GM19351 (cell line): ENCODE results near the gene GLP1R.

Experiments
- ATAC-seq: cut with Tn5 transposase; IDR thresholded peaks from one replicate; pipeline ENCODE4 v1.9.1; 2021; ENCODE audit warnings: mild to moderate bottlenecking, moderate library complexity; ENCODE audit not compliant: unreplicated experiment

GLP1R gene

GRCh38 chr6:39084506-39084905, 35.9 kb downstream of the GLP1R start:
- no peak for ATAC-seq

GRCh38 chr6:39085129-39085797, 36.7 kb downstream of the GLP1R start:
- ATAC-seq: no peak

GRCh38 chr6:39086294-39086693, 37.7 kb downstream of the GLP1R start:
- peak; percentile 97 for ATAC-seq

GRCh38 chr6:39086711-39087110, 38.1 kb downstream of the GLP1R start:
- ATAC-seq: no peak

- no peak for ATAC-seq
Observed at GRCh38 chr6:39087197-39087596, 38.6 kb downstream of the GLP1R start.

- peak; percentile 47 for ATAC-seq
Observed at GRCh38 chr6:39088331-39088730, 39.8 kb downstream of the GLP1R start.

GRCh38 chr6:39090036-39090435, 41.5 kb downstream of the GLP1R start:
- ATAC-seq: no peak

GRCh38 chr6:39091220-39091619, 42.6 kb downstream of the GLP1R start:
- ATAC-seq: no peak

- ATAC-seq: no peak
Observed at GRCh38 chr6:39092124-39092523, 43.5 kb downstream of the GLP1R start.

GRCh38 chr6:39093149-39093708, 44.6 kb downstream of the GLP1R start:
- ATAC-seq: no peak

- no peak for ATAC-seq
Observed at GRCh38 chr6:39095578-39095977, 47.0 kb downstream of the GLP1R start.

GRCh38 chr6:39100358-39100757, 51.8 kb downstream of the GLP1R start:
- no peak for ATAC-seq

GRCh38 chr6:39102071-39102820, 53.7 kb downstream of the GLP1R start:
- ATAC-seq: peak; percentile 58

- peak; percentile 84 for ATAC-seq
Observed at GRCh38 chr6:39102821-39103136, 54.2 kb downstream of the GLP1R start.

GRCh38 chr6:39104528-39104927, 55.9 kb downstream of the GLP1R start:
- ATAC-seq: no peak

- no peak for ATAC-seq
Observed at GRCh38 chr6:39107034-39107433, 58.5 kb downstream of the GLP1R start.

- no peak for ATAC-seq
Observed at GRCh38 chr6:39107641-39108040, 59.1 kb downstream of the GLP1R start.

- ATAC-seq: no peak
Observed at GRCh38 chr6:39108041-39108839, 59.7 kb downstream of the GLP1R start.

GRCh38 chr6:39111280-39111679, 62.7 kb downstream of the GLP1R start:
- no peak for ATAC-seq

- no peak for ATAC-seq
Observed at GRCh38 chr6:39113788-39114187, 65.2 kb downstream of the GLP1R start.

GRCh38 chr6:39114388-39114703, 65.8 kb downstream of the GLP1R start:
- peak; percentile 3 for ATAC-seq
